Fibroblast of the aortic adventitia (primary cell): ENCODE data around the gene RNF166. TPM values are rescaled to one million over a fixed set of nuclear protein-coding genes. Genes with fewer than 3 reads are reported as not detected.
A peak's percentile ranks its signal among the peaks of the same experiment; 100 is the strongest.

Experiments
- DNase-seq: peaks from one replicate; pipeline ENCODE4 v3.0.0-alpha.2; 2010; ENCODE audit warnings: low read depth
- H3K4me3 ChIP-seq: 2 replicates; pipeline ENCODE4 v1.5.1; 2011; ENCODE audit warnings: low read depth, mild to moderate bottlenecking, control low read depth, low read length, moderate library complexity
- total RNA-seq: library from RNA; depleted of rRNA; stranded (reverse); fragments of >200 nt; gene quantifications from 2 replicates; pipeline ENCODE4 v1.2.3, GENCODE V29; 2012; ENCODE audit warnings: low replicate concordance
- TF ChIP-seq, protein P1 (sequence below): IDR thresholded peaks from 2 replicates; pipeline ENCODE4 v1.5.1; 2011; ENCODE audit warnings: mild to moderate bottlenecking, low read length, control low read depth, inconsistent platforms; ENCODE audit not compliant: insufficient read depth

RNF166 gene
- total RNA-seq, 1 donor: 10.2 TPM

GRCh38 chr16:88662843-88663606 lies 43.2 kb downstream of the RNF166 start, which contains the start of gene MVD:
MVD (minus strand) TSS chr16:88663091; CDS start chr16:88663080, 11 bp downstream.
- H3K4me3 ChIP-seq: peak within 1 kb of the TSS; percentile 97
- TF ChIP-seq, protein P1, sequence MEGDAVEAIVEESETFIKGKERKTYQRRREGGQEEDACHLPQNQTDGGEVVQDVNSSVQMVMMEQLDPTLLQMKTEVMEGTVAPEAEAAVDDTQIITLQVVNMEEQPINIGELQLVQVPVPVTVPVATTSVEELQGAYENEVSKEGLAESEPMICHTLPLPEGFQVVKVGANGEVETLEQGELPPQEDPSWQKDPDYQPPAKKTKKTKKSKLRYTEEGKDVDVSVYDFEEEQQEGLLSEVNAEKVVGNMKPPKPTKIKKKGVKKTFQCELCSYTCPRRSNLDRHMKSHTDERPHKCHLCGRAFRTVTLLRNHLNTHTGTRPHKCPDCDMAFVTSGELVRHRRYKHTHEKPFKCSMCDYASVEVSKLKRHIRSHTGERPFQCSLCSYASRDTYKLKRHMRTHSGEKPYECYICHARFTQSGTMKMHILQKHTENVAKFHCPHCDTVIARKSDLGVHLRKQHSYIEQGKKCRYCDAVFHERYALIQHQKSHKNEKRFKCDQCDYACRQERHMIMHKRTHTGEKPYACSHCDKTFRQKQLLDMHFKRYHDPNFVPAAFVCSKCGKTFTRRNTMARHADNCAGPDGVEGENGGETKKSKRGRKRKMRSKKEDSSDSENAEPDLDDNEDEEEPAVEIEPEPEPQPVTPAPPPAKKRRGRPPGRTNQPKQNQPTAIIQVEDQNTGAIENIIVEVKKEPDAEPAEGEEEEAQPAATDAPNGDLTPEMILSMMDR: no peak

DNA sequence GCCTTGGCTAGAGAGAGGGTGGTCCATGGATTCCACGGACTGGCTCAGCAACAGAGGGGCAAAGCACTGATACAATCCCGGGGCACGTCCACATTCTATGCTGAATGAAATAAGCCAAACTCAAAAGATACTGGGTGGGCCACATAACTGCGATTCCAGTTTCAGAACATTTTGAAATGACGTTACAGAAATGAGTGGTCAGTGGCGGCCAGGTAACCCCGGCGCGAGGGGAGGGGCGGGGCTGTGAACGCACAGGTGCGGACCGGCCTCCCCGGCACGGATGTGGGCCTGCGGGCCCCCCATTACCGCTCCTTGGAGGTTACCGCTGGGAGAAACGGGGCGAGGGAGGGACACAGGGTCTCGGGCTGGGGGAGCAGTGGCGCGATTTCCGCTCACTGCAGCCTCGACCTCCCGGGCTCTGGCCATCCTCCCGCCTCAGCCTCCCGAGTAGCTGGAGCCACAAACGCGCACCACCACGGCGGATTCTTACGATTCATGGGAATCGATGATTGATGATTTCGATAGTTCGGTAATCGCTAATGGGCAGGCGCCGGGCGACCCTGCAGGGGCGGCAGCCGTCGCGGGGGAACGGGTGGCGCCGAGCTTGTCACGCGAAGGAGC lies 43.9 kb downstream of the RNF166 start:
- TF ChIP-seq, protein P1: no peak
- H3K4me3 ChIP-seq: peak overlapping the region; percentile 87
- no peak for DNase-seq

More at GRCh38 chr16:88662843-88663606, 43.2 kb downstream of the RNF166 start, which contains the start of gene MVD:
- DNase-seq: peak; percentile 97

DNA sequence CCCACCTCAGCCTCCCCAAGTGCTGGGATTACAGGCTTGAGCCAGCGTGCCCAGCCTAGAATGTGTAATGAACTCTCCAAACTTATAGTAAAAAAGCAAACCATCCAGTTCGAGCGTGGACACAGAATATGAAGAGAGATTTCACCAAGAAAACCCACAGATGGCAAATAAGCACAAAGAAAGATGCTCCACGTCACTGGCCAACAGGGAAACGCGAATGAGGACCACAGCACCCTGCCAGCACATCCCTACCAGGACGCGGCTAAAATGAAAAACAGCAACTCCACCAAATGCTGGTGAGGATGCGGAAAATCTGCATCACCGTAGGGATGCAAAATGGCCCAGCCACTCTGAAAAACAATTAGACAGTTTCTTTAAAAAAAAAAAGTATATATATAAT lies 44.7 kb downstream of the RNF166 start:
- no peak for DNase-seq
- TF ChIP-seq, protein P1: no peak
- peak overlapping the region; percentile 48 for H3K4me3 ChIP-seq

- no peak overlapping the region for H3K4me3 ChIP-seq
- no peak for DNase-seq
- TF ChIP-seq, protein P1: no peak
Measured at GRCh38 chr16:88659160-88659559, 47.0 kb downstream of the RNF166 start.

GRCh38 chr16:88658714-88659113 lies 47.5 kb downstream of the RNF166 start:
- TF ChIP-seq, protein P1: no peak
- no peak overlapping the region for H3K4me3 ChIP-seq
- no peak for DNase-seq

- TF ChIP-seq, protein P1: no peak
- no peak for DNase-seq
Measured at GRCh38 chr16:88657371-88657770, 48.8 kb downstream of the RNF166 start.

More at GRCh38 chr16:88657371-88657770, 48.8 kb downstream of the RNF166 start:
- no peak overlapping the region for H3K4me3 ChIP-seq
